Stimulated activated CD4-positive, alpha-beta T cell treated with anti-CD3 and anti-CD28 coated beads, TNF-alpha, amount 100 ng/mL, for 4 hours (primary cell): ENCODE results near the gene ZNF618.

Experiments used
- DNase-seq, 3 experiments: peaks; one replicate each; pipeline ENCODE4 v3.0.0-alpha.2; 2020; ENCODE audit warnings: low read depth in 3 of 3

Gene ZNF618

DNA sequence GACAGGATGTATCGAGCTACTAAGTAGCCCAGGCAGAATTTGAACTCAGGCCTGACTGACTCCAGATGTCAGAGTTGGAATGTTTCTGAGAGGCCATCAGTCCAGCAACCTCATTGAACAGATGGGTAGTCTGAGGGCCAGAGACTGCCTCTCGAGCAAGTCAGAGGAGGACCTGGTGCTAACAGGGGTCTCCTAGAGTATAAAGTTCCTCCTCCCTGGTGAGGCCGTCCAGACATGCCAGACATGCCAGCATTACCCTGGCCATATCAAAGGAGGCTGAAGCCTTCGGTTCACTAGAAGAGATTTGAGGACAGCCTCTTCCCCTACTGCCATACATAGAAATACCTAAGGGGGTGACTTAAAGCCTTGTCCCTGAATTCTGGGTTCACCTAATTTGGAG lies 81.2 kb downstream of the ZNF618 start:
- no peak for DNase-seq

GRCh38 chr9:113957821-113958341 lies 81.8 kb downstream of the ZNF618 start:
- DNase-seq, result no peak

DNA sequence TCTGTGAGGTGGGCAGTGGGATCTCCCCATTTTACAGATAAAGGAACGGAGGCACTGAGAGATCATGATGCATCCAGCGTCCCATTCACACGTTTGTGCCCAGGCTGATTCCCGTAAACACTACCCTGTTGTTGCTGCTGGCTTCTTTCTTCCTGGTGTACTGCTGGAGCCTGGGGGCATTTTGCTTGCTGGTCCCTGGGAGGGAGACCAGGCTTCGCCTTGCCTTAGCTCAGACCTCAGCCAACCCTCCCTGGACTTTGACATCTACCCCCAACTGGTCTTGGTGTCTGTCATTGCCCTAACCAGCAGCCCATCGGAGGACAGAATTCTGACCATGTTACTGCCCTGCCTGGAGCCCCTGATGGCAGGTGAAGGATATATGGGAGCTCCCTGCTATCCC lies 82.4 kb downstream of the ZNF618 start:
- no peak for DNase-seq

DNA sequence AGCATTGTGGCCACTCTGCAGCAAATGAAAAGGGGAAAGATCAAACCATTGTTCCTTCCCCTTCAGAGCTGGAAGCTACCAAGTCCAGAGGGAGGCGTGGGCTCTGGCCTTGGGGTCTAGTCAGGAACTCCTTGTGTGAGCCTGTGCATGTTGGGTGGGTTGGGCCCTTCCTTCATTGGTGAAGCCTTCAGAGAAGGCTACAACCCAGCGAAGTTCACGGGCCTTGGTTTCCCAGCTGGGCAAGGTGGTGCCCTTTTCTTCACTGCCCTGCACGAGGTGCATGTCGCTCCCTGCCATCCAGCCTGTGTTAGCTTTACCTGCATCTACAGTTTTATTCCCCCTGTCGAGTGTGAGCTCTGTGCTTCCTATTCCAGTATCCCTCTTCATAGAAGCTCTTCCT lies 84.7 kb downstream of the ZNF618 start:
- DNase-seq, result no peak

DNA sequence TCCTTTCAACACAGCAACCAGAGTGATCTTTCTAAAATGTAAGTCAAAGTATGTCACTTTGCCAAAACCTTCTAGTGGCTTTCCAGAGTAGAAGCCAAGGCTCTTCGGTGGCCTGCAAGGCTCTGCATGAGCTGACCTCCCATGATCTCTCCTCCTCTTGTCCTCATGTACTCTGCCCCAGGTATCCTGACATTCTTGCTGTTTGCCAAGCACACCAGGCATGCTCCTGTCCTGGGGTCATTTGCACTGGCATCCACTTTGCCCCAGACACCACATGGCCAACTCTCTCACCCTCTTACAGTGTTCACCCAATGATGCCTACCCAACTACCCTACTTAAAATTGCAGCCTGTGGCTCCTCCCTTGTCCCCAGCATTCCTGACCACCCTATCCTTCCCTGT lies 86.3 kb downstream of the ZNF618 start:
- no peak for DNase-seq

GRCh38 chr9:113963017-113963620 lies 87.0 kb downstream of the ZNF618 start:
- peak in 1 of 3 experiments; percentile 7 for DNase-seq

DNA sequence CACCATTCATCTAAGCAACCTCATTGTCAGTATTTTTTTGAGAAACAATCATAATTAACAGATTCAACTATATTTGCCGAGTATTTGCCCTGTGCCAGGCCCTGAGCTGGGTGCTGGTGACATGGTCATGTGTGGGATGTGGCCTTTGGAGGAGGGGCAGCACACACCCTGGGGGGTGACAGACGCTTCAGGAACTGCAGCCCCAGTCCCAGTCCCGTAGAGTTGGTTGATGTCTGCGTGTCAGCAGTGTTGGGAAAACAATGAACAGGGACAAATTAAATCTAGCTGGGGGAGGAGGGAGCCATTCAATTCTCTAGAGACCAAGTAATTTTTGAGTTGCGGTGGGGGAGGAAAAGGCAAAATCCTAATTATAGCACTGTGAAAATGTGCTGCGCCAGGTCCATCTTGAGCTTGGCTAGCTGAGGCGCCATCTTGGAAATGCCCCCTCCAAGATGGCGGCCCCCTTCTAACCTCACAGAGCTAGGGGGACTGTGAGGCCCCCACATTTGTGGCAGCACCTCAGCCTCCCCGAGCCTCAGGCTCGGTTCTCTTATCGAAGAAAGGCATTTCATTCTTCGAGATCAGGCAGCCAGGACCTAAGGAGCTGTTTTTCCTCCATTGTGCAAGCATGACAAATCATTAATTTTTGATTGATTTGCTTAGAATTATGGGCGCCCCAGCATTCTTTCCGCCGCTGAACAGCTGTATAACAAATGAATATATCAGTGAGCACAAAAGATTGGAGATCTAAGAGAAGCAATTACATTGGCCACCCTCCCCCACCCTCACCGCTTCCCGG lies 87.8 kb downstream of the ZNF618 start:
- DNase-seq, result no peak

DNA sequence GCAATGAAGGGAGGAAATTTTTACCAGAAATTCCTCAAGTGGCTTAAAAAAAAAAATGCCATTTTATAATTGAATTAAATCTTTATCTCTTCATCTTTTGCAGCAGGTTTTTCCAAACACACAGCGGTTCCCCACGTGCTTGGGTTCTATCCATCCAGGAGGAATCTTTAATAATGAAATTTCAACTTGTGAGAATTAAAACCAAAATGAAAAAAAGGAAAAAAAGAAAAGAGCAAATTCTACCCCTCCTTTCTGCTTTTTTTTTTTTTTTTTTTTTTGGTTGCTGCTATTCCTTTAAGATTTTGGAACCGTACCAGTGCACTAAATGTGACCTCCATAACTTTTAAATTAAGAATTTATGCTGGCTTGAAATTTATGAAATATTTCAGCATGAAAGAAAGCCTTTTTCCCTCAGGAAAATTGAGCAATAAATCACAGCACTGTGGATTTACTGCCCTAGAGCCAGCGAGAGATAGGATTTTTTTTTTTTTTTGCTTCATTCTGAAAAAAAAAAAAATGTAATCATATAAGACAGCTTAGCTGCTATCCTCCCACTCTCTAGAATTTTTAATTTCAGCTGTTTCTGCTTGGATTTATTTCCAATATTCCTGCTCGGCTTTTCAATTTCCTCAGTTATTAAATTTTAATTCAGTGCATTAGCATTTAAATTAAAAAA lies 88.5 kb downstream of the ZNF618 start:
- DNase-seq, result no peak

DNA sequence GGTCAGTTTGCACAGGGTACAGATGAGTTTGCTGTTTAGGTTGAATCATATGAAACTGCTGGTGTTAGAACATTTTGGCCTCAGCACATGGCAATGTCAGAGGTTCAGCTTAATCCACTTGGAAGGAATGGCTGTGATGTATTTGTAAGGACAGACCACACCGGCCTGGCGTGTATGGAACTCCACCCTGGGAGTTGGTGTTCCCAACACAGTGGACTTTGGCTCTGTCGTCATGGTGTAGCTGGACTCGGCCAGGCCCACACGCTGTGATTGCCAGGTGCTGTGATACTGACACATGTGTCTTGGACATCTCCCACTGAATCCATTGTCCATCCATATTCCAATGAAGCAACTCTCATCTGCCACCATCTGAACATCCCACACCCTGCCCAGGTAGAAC lies 90.3 kb downstream of the ZNF618 start:
- DNase-seq, result no peak

DNA sequence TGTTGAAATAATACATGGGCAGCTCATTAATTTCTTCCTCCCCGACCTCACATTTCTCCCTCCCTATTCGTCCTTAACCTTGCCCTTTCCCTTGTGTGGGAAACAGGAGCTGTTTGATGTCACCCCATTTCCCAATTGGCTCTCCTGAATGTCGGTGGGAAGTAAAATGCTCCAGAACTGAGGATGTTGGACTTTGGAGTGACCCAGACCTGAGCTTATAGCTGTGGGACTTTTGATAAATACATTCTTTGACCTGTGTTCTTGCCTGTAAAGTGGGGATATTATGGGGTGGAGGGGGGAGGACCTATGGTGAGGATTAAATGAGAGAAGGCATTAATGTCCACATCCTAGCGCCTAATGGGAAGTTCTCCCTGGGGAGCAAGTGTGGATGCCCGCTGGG lies 91.3 kb downstream of the ZNF618 start:
- no peak for DNase-seq

- DNase-seq, result no peak
Measured at GRCh38 chr9:113969343-113969742, 93.2 kb downstream of the ZNF618 start.

- no peak for DNase-seq
Measured at GRCh38 chr9:113973226-113973625, 97.1 kb downstream of the ZNF618 start.

DNA sequence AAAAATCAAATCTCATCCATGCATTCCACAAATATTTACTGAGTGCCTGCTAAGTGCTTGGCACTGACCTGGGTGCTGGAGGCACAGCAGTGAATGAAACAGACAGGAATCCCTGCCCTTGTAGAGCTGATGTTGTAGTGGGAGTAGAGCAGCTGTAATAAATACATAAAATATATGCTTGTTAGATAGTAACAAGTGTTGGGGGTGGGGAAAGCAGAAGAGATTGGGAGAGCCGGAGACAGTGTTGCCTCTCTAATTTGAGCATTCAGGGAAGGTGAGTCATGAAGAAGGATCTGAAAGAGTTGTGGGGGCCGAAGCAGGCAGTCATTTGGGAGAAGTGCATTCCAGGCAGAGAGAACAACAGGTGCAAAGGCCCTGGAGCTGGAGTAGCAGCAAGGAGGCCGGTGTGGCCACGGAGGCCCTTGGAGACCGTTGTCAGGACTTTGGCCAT lies 97.9 kb downstream of the ZNF618 start:
- no peak for DNase-seq

DNA sequence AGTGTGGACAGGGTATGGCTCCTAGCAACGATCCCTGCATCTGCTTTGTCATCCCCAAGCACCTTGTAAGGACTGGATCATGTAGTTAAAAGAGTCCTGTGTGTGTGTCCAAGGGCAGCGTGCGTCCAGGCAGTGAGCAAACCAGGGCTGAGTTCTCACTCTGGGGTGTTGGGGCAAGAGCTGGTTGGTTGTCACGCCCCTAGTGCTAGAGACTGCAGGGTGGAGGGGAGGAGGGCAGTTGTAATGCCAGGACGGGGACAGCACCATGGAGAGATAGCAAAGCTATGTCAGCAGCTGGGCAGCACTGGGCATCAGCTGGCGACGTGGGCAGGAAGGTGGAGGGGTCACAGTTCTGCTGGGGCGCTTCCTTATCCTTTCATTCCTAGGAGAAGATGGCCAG lies 100.8 kb downstream of the ZNF618 start:
- DNase-seq, result no peak

DNA sequence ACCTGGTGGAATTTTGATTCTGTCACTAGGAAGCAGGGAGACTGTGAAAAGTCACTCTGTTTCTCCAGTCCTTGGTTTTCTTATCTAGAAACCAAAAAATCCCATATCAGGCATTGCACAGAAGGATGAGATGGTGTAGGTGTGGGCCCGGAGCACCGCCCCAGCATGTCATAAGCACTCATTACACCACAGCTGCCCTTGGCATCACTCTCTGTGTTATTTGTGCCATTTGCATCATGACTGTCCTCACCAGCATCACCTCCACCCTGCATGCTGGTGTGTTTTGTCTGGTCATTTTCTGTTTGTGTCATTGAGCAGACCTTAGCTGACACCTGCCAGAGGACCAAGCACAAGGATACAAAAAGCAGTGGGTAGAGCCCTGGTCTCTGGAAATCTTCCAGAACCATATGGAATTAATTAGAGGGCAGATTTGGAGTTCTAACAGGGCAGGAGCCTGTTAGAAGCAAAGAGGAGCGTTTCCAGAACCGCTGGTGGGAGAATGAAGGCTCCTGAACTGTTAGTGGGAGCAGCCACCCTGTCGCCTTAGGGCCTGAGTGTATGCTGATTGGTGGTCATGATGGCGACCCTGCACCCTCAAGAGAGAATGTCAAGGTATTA lies 102.7 kb downstream of the ZNF618 start:
- DNase-seq, result no peak

DNA sequence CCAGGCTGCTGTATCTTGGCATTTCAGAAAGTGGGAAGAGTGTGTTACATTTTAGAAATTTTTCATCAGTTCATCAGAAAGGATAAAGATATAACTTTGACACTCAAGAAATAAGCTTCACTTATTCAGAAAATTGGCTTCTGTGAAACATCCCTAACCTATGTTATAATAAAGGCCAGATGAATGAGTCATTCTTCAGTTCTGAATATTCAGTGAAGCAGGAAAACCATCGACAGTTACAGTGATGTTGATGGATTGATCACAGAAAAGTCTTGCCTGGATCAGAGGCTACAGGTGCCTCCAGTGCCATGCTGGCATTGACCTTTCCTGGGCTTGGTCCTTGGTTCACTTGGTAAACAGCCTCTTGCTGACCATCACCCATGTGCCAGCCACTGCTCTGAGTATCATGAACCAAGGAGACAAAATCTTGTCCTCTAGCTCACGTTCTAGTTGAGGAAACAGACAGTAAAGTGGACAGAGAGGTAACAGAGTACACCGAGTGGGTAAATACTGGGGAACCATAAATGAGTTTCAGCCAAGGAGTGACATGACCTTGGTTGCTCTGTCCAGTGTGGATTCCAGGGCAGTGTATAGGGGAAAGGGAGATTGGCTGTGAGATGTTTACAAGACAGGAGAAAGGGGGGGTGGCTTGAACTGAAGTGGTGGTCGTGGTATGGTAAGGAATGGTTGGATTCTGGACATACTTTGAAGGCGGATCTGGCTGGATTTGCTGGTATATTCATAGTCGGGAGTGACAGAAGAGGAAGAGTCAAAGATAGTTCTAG lies 103.4 kb downstream of the ZNF618 start:
- no peak for DNase-seq

DNA sequence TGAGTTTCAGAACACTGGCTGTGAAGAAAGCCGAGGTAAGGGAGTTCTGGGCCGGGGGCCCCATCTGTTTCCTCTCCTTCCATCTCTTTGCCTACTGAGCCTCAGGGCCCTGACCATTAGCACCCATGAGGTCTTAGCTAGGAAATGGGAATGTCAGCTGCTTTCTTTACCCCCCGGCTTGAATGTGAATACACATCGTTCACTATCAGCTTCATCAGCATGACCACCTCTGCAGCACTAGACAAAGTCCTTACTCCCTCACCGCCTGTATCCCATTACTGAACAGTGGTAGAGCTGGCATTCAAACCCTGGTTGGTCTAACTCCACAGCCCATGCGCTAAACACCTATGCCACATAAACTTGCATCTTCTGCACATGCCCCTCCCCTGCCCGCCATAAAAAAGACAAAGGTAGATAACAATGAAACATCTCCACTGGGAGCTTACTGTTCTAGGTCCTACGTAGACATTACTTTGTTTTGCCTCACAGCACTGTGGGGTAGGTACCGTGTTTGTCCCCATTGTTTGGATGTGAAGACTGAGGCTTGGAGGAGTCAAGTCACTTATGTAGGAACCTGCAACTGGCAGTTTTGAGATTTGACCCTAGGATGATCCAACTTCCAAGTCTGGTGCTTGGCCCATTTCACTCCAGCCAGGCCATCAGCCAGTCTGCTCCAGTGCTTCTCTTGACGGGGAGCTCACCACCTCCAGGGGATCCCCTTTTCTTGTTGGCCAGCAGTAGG lies 108.7 kb downstream of the ZNF618 start:
- no peak for DNase-seq

DNA sequence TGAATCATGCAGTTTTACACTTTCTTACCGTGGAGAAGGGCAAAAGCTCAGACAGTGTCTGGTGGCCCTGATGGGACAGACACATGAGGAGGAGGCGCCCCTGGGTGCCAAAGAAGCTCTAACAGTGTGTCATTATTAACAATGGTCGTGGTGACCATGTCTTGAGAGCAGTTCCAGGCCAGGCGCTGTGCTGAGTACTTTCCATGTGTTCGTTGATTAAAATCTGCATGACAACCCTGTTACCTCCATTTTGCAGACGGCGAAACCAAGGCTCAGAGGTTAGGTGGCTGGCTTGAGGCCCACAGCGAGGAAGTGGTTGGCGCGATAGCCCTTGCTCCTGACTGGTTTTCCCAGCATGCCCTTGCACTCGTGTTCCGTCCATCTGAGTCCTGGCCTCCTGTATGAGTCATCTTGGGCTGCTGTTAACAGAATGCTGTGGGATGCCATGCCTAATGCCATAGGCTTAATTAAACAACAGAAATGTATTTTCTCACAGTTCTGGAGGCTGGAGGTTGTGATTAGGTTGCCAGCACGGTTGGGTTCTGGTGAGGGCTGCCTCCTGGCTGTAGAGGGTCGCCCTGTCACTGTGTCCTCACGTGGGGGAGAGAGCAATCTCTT lies 110.0 kb downstream of the ZNF618 start:
- DNase-seq, result no peak

GRCh38 chr9:113986931-113987330 lies 110.8 kb downstream of the ZNF618 start:
- DNase-seq, result no peak

GRCh38 chr9:113987526-113987925 lies 111.4 kb downstream of the ZNF618 start:
- DNase-seq, result no peak
